Skeletal muscle tissue (tissue), 4 donors: ENCODE results near the gene NUP133. TPM values are rescaled to one million over a fixed set of nuclear protein-coding genes. Genes with fewer than 3 reads are reported as not detected.
"Not testable (repeated sequence)": the region's sequence is repeated elsewhere in the genome, so short reads cannot be mapped to it uniquely, and the experiment has no call there.

Experiments used
- H3K27ac ChIP-seq: one replicate; pipeline ENCODE4 v1.7.0; 2013; ENCODE audit warnings: mild to moderate bottlenecking, low read depth, low read length, inconsistent platforms
- H3K27me3 ChIP-seq, 3 donors: one replicate each; pipeline ENCODE4 v1.7.0; 2013; ENCODE audit warnings: low read length in 3 of 3; ENCODE audit not compliant: control insufficient read depth in 3 of 3, insufficient read depth in 3 of 3
- H3K36me3 ChIP-seq, 3 donors: one replicate each; pipeline ENCODE4 v1.7.0; 2013; ENCODE audit warnings: low read length in 3 of 3; ENCODE audit not compliant: control insufficient read depth in 3 of 3, insufficient read depth in 3 of 3
- H3K4me1 ChIP-seq, 3 donors: one replicate each; pipeline ENCODE4 v1.7.0; 2013; ENCODE audit warnings: low read length in 3 of 3, mild to moderate bottlenecking in 3 of 3; ENCODE audit not compliant: control insufficient read depth in 3 of 3, insufficient read depth in 3 of 3
- H3K4me3 ChIP-seq, 3 donors: one replicate each; pipeline ENCODE4 v1.7.0; 2013; ENCODE audit warnings: low read length in 3 of 3
- H3K9ac ChIP-seq, 3 donors: one replicate each; pipeline ENCODE4 v1.7.0; 2013; ENCODE audit warnings: low read length in 3 of 3, mild to moderate bottlenecking in 3 of 3, moderate library complexity in 2 of 3, low read depth in 1 of 3
- H3K9me3 ChIP-seq, 3 donors: one replicate each; pipeline ENCODE4 v1.7.0; 2013; ENCODE audit warnings: low read length in 3 of 3; ENCODE audit not compliant: control insufficient read depth in 3 of 3
- total RNA-seq: library from RNA; depleted of rRNA; stranded (reverse); fragments of >200 nt; gene quantifications from one replicate; pipeline ENCODE4 v1.2.3, GENCODE V29; 2014
- donor health status: Osteomylitis.

Gene NUP133
- total RNA-seq, 1 donor from 2014 or later, result 44.4 TPM

GRCh38 chr1:229430761-229431283, 77.3 kb downstream of the NUP133 start:
- H3K4me3 ChIP-seq, result peak overlapping the region; percentile 92 to 100 (median 94)
- H3K9me3 ChIP-seq, result no peaks in the 10 kb centered on the region
- peak overlapping the region; percentile 100 for H3K27ac ChIP-seq
- peak overlapping the region in 2 of 3 donors; percentile 68 to 100 for H3K9ac ChIP-seq
- H3K4me1 ChIP-seq, result peaks cover 8 to 34% (median 8%) of the 10 kb centered on the region in 3 donors
- H3K36me3 ChIP-seq, result peaks cover 16 to 28% (median 23%) of the 10 kb centered on the region in 3 donors
- peaks cover 22 to 50% (median 26%) of the 10 kb centered on the region in 3 donors for H3K27me3 ChIP-seq

DNA sequence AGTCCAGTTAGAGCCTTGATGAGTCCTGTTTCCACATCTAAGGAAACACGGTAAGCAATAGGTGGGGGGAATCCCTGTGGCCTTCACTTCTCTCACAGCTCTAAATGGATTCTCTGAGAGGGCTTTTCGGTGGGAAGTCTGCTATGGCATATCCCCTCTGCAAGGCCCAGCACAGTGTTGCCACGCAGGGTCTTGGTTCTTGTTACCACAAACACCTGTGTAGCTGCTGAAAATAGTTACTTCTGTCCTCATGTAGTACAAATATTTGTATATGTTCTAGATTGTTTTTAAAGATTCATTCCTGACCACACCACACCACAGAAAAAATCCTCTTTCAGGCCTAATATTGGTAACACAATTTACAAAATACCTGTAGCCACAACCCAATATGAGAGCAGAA, 79.9 kb downstream of the NUP133 start:
- Histone ChIP-seq H3K9me3 (no peaks in the 10 kb centered on the region), H3K36me3 (peaks cover 12 to 22% (median 17%) of the 10 kb centered on the region in 3 donors), H3K27me3 (peaks cover 15 to 33% (median 21%) of the 10 kb centered on the region in 3 donors), H3K4me1 (peaks cover 3 to 18% (median 8%) of the 10 kb centered on the region in 3 donors), H3K9ac (no peak overlapping the region), H3K4me3 (no peak overlapping the region), H3K27ac (no peak overlapping the region)

- H3K27me3 ChIP-seq, result peaks cover 9 to 26% (median 17%) of the 10 kb centered on the region in 3 donors
- H3K4me3 ChIP-seq, result no peak overlapping the region
- peaks cover 6 to 15% (median 10%) of the 10 kb centered on the region in 3 donors for H3K36me3 ChIP-seq
- H3K9me3 ChIP-seq, result no peaks in the 10 kb centered on the region
- peaks cover 3 to 14% (median 8%) of the 10 kb centered on the region in 3 donors for H3K4me1 ChIP-seq
- no peak overlapping the region for H3K27ac ChIP-seq
- no peak overlapping the region for H3K9ac ChIP-seq
These were observed 80.6 kb downstream of the NUP133 start for GRCh38 chr1:229427572-229427971.

- Histone ChIP-seq H3K27me3 (peaks cover 0 to 9% (median 3%) of the 10 kb centered on the region in 3 donors), H3K36me3 (no peaks in the 10 kb centered on the region)
These were observed 82.5 kb downstream of the NUP133 start for GRCh38 chr1:229425564-229426159.

DNA sequence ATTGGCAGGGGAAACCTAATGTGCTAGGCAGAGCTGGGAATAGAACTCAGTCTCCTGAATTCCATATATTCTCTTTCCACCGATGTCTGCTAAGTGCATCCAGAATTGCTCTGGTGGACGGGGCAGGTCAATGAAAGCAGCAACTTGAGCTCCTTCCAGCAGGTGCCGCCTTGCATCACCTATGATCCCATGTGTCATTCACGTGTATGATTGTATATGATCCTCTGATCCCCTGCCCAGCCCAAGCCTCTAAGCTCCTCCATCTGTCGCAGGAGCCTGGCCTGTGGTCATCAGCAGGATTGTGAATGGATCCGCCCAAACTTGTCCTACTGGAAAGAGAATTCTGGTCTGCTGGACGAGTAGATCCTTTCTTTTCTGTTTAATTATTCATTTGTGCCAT, 87.4 kb downstream of the NUP133 start:
- no peaks in the 10 kb centered on the region for H3K4me1 ChIP-seq
- H3K27me3 ChIP-seq, result peaks cover 0 to 3% (median under 1%) of the 10 kb centered on the region in 3 donors
- no peak overlapping the region for H3K27ac ChIP-seq
- no peak overlapping the region for H3K4me3 ChIP-seq
- H3K36me3 ChIP-seq, result no peaks in the 10 kb centered on the region
- no peaks in the 10 kb centered on the region for H3K9me3 ChIP-seq
- no peak overlapping the region for H3K9ac ChIP-seq

More at GRCh38 chr1:229425564-229426159, 82.5 kb downstream of the NUP133 start:
- H3K4me1 ChIP-seq, result no peaks in the 10 kb centered on the region
- no peaks in the 10 kb centered on the region for H3K9me3 ChIP-seq
- no peak overlapping the region for H3K4me3 ChIP-seq
- H3K9ac ChIP-seq, result no peak overlapping the region
- H3K27ac ChIP-seq, result no peak overlapping the region

DNA sequence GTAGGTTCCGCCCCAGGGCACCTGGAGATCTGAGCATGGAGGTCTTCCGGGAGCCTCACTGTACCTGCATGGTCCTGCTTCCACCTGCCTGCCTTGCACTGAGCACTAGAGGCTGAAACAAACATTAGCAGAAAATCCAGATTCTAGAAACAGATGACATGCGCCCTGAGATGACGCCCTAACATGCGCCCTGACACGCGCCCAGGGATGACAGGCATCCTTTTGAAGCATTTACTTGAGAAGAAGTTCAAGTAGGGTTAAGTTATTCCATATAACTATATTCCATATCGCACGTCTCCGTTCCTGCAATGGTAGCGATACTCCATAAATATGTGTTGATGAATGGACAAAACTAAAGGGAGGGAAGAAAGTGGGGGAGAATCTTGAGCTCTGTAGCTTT, 87.9 kb downstream of the NUP133 start:
- Histone ChIP-seq H3K9me3 (no peaks in the 10 kb centered on the region), H3K9ac (no peak overlapping the region), H3K4me3 (no peak overlapping the region), H3K27ac (no peak overlapping the region), H3K36me3 (no peaks in the 10 kb centered on the region), H3K4me1 (no peaks in the 10 kb centered on the region), H3K27me3 (peaks cover 0 to 2% (median 0%) of the 10 kb centered on the region in 3 donors)

DNA sequence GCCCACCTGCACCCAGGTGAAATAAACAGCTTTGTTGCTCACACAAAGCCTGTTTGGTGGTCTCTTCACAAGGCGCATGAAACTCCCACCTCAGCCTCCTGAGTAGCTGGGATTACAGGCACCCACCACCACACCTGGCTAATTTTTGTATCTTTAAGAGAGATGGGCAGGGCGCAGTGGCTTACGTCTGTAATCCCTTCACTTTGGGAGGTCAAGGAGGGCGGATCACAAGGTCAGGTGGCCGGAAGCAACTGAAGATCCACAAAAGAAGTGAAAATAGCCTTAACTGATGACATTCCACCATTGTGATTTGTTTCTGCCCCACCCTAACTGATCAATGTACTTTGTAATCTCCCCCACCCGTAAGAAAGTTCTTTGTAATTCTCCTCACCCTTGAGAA, 89.6 kb downstream of the NUP133 start:
- not testable (repeated sequence) for H3K27me3 ChIP-seq, H3K4me1 ChIP-seq, H3K9ac ChIP-seq, H3K9me3 ChIP-seq, H3K4me3 ChIP-seq, H3K27ac ChIP-seq, H3K36me3 ChIP-seq

GRCh38 chr1:229412810-229413209, 95.3 kb downstream of the NUP133 start:
- H3K9me3 ChIP-seq, H3K27ac ChIP-seq, H3K9ac ChIP-seq, H3K36me3 ChIP-seq, H3K4me3 ChIP-seq: not testable (repeated sequence)
- peaks cover 6 to 14% (median 7%) of the 10 kb centered on the region in 3 donors for H3K27me3 ChIP-seq
- peaks cover 39 to 41% (median 41%) of the 10 kb centered on the region in 3 donors for H3K4me1 ChIP-seq

GRCh38 chr1:229412056-229412455, 96.1 kb downstream of the NUP133 start:
- Histone ChIP-seq H3K4me1 (peaks cover 41 to 48% (median 46%) of the 10 kb centered on the region in 3 donors), H3K4me3 (peak overlapping the region; percentile 2 to 76 (median 60)), H3K27me3 (peaks cover 8 to 21% (median 11%) of the 10 kb centered on the region in 3 donors), H3K27ac (peak overlapping the region; percentile 99), H3K36me3 (no peaks in the 10 kb centered on the region), H3K9me3 (no peaks in the 10 kb centered on the region), H3K9ac (peak overlapping the region; percentile 57 to 94 (median 62))

- Histone ChIP-seq H3K4me3 (peak overlapping the region; percentile 2 to 76 (median 60)), H3K4me1 (peaks cover 41 to 52% (median 50%) of the 10 kb centered on the region in 3 donors), H3K27me3 (peaks cover 8 to 24% (median 11%) of the 10 kb centered on the region in 3 donors)
These were observed 96.6 kb downstream of the NUP133 start for GRCh38 chr1:229411434-229412055.

More at GRCh38 chr1:229411434-229412055, 96.6 kb downstream of the NUP133 start:
- H3K9me3 ChIP-seq, result no peaks in the 10 kb centered on the region
- no peaks in the 10 kb centered on the region for H3K36me3 ChIP-seq
- peak overlapping the region; percentile 99 for H3K27ac ChIP-seq
- peak overlapping the region; percentile 57 to 94 (median 62) for H3K9ac ChIP-seq
